ENCODE data around the gene CNBD2.
"Not testable (repeated sequence)": the region's sequence is repeated elsewhere in the genome, so short reads cannot be mapped to it uniquely, and the experiment has no call there.

DNA sequence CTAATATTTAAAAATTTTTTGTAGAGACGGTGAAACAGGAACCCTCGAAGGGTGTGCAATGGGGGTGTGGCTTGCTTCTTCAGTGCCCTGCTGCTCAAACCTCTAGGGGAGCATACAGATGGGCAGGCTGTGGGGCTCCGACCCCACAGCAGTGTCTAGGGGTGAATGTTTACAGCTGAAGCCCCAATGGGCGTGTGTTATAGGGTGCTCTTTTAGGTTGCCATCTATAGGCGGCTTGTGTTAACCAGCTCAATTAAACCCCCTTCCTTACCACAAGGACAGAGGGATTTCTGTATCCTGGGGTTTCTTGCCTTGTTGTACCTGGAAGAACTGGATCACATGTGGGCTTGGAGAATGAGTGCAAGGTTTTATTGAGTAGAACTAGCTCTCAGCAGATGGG lies 109.4 kb downstream of the CNBD2 start:
- TF ChIP-seq CTCF (IDR thresholded peaks at IDR 0.05); ZFX (IDR thresholded peaks at IDR 0.05; ENCODE audit: borderline replicate concordance): not testable (repeated sequence)
